HG02763 (cell line): Measurements from ENCODE around the gene GFER.

ENCODE experiments used
- ATAC-seq: cut with Tn5 transposase; IDR thresholded peaks from one replicate; pipeline ENCODE4 v1.9.1; 2021; ENCODE audit warnings: mild to moderate bottlenecking, moderate library complexity; ENCODE audit not compliant: unreplicated experiment

GFER gene

DNA sequence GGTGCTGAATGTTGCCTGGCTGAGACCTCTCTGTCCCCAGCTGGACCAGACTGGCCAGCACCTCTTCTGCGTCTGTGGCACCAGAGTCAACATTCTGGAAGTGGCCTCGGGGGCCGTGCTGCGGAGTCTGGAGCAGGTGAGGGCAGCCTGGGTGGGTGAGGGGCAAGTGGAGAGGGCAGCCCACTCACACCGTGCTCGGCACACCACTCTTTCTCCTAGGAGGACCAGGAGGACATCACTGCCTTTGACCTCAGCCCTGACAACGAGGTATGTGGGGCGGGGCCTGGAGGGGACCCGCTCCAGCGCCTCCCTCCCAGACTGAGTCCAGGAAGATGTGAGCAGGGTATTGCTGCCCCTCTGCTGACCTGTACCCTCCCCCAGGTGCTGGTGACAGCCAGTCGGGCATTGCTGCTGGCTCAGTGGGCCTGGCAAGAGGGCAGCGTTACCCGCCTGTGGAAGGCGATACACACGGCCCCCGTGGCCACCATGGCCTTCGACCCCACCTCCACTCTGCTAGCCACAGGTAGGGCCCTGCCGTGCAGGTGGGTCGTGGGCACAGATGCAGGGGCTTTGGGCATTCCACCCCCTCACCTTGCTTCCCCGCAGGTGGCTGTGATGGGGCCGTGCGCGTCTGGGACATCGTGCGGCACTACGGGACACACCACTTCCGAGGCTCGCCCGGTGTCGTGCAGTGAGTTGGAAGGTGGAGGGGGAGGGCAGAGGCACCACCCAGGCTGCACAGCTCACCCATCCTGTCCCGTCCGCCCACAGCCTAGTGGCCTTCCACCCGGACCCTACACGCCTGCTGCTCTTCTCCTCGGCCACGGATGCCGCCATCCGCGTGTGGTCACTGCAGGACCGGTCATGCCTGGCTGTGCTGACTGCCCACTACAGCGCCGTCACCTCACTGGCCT is 9.6 kb upstream of the GFER start:
- ATAC-seq, result no peak

- ATAC-seq, result no peak
These were observed 8.4 kb upstream of the GFER start for GRCh38 chr16:1975432-1976215.

DNA sequence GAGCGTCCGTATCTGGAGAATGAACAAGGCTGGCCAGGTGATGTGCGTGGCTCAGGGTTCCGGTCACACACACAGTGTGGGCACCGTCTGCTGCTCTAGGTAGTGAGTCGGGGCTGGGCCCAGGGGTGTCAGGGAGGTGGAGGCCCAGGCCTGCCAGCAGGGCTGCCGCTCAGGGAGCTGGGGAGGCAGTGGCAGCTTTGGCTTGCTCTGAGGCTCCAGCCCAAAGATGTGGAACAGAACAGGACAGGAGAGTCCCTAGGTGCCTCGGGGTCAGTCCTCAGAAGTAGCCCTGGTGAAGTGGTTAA is 7.8 kb upstream of the GFER start:
- ATAC-seq, result no peak

- ATAC-seq, result no peak
These were observed 6.8 kb upstream of the GFER start for GRCh38 chr16:1976951-1977874.

DNA sequence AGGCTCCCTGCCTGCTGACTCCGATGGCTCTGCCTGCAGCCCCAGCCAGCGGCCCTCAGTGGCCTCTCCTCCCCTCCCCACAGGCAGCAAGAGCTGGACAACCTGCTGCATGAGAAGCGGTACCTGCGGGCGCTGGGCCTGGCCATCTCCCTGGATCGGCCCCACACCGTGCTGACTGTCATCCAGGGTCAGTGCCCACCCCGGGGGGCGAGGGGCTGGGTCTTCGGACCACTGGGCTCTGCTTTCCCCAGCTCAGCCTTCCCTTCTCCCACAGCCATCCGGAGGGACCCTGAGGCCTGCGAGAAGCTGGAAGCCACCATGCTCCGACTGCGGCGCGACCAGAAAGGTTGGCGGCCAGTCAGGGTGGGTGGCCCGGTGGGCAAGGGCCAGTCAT is 6.1 kb upstream of the GFER start:
- ATAC-seq, result no peak

DNA sequence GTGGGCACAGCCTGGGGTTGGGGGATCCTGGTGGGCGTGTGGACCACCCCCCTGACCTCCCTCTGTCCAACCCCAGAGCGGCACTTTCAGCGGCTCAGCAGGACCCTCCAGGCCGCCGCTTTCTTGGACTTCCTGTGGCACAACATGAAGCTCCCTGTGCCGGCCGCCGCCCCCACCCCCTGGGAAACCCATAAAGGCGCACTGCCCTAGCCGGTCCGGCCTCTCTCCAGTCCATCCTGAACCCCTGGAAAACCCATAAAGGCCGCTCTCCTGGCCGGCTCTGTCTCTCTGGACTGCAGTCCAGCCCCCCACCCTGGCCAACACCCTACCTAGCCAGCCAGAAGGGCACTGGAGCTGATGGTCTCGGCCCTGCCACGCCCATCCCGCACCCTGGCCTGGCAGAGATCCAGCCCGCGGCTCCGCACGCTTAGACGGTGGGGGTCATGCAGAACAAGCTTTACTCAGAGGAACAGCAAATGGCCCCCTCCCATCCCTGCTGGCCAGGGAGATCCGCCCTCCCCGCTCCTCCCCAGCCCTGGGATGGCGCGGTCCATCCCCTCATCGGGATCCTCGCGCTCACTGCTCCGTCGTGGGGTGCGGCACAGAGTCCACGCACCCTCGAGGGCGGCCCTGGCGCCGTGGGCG is 5.4 kb upstream of the GFER start:
- no peak for ATAC-seq

- ATAC-seq, result no peak
These were observed 4.5 kb upstream of the GFER start for GRCh38 chr16:1979271-1980029.

- no peak for ATAC-seq
These were observed 3.8 kb upstream of the GFER start for GRCh38 chr16:1980030-1980769.

GRCh38 chr16:1980770-1981087 is 3.3 kb upstream of the GFER start:
- no peak for ATAC-seq

- ATAC-seq, result no peak
These were observed 2.6 kb upstream of the GFER start, which contains the start of gene NOXO1 for GRCh38 chr16:1981398-1981836. NOXO1 (minus strand) TSS chr16:1981469; CDS start chr16:1981179, 290 bp downstream.

- no peak for ATAC-seq
These were observed 2.0 kb upstream of the GFER start for GRCh38 chr16:1982013-1982433.

DNA sequence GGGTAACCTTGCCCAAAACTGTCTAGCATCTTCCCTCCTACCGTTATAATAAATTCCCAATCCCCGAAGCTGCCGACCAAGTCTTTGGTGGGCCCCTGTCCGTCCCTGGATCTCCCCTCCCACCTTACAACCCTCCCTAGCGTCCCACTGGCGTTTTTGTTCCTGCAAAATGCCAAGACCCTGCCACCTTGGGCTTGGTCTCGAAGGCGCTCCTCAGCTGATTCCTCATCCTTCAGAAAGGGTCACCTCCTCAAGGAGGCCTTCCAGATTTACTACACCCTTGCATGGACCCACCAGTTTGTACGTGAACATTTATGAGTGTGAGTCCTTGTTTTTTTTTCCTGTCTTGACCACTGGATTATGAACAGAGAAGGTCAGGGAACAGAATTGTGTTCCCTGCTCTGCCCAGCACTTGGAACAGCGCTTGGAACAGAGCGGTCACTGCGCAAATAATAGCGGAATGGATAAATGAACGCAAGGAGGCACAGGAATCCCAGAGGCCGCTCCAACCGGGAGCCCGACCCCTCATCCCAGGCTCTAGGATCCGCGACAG is 926 bp upstream of the GFER start:
- no peak for ATAC-seq

GRCh38 chr16:1984347-1985225 is 593 bp downstream of the GFER start:
- ATAC-seq, result peak; percentile 3

- no peak for ATAC-seq
These were observed 1.6 kb downstream of the GFER start for GRCh38 chr16:1985466-1986150.

- ATAC-seq, result no peak
These were observed 3.2 kb downstream of the GFER start for GRCh38 chr16:1987198-1987597.

DNA sequence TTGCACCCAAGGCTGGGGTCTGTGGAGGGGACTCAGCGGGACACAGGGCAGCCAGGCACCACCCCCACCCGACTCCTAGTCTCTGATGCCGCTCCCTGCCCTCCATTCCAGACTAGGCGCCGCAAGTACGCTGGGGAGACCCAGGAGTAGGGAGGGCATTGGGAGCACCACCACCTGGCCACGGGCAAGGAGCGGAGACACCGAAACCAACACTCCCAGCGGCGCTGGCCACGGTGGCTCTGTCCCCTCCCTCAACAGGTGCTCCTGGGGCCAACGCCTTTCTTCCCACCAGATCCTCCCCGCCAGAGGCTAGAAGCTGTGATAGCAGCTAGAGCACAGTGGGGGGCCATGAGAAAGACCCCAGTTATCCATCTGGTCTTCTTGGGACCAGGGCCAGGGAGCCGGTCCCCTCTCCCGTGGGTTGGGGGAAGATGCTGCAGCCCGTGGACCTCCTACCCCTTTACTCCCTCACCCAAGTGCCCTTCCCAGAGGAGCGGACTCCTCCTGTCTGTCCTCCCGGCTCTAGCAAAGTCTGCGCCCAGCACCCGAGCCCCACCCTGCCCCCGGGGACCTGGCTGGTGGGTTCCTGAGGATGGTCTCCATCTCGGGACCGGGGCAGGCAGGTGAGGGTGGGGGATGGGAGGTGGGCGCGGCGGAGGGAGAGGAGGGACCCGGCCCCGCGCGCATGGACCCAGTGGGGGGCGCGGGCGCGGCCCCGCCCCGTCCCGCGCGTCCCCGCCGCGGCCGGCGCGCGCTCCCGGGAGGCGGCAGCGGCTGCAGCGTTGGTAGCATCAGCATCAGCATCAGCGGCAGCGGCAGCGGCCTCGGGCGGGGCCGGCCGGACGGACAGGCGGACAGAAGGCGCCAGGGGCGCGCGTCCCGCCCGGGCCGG is 5.5 kb downstream of the GFER start, which contains the start of gene SYNGR3:
Gene SYNGR3 (plus strand): TSS at position 762 of the 892 bp plus-strand sequence. CDS start 133 bp downstream, outside the sequence.
- ATAC-seq, result no peak

DNA sequence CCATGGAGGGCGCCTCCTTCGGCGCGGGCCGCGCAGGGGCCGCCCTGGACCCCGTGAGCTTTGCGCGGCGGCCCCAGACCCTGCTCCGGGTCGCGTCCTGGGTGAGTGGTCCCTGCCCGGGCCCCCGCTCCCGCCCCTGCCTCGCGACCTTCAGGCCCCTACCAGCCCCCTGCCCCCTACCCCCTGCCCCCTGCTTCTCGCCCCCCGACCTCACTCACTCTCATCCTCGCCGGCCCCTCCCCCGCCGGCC is 6.0 kb downstream of the GFER start:
- no peak for ATAC-seq
